ENCODE data around the gene NR1D2. TPM values are rescaled to one million over a fixed set of nuclear protein-coding genes. Genes with fewer than 3 reads are reported as not detected.

The NR1D2 gene
- total RNA-seq, 1 experiment from 2014 or later = 66.0 TPM

DNA sequence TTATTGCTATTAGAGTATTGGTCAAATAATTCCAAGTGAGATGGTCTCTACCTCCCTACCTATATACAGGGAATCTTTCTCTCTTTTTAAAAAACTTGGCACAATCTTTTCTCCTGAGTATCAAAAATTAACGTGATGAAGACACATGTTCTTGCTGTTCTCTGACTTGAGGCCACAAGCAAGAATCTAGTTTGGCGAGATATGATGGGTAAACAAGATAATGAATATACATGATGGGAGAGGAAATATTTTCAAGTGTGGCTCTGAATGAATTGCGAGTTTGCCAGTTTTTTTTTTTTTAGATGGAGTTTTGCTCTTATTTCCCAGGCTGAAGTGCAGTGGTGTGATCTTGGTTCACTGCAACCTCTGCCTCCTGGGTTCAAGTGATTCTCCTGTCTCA lies 11.6 kb downstream of the NR1D2 start:
- Histone ChIP-seq H3F3A (ENCODE audit: insufficient read depth, low read depth) (peaks cover 33% of the 10 kb centered on the region), H4K20me1 (ENCODE audit: insufficient read depth) (peaks cover 3% of the 10 kb centered on the region; the same call in 1 of the 2 replicates), H3K36me3 (ENCODE audit: low read depth) (peaks cover 35% of the 10 kb centered on the region), H3K4me3 (no peak overlapping the region), H3K9me2 (ENCODE audit: insufficient read depth) (no peaks in the 10 kb centered on the region), H3K9me3 (ENCODE audit: insufficient read depth, low read depth) (no peaks in the 10 kb centered on the region), H3K79me2 (ENCODE audit: low read depth) (peaks cover 85% of the 10 kb centered on the region), H3K4me2 (no peak overlapping the region; the same call in 1 of the 2 replicates), H3K4me1 (replicated peaks; ENCODE audit: insufficient read depth) (peaks cover 31% of the 10 kb centered on the region), H2AFZ (no peak overlapping the region), H3K27ac (peak overlapping the region; percentile 29; the same call in 1 of the 2 replicates), H3K27me3 (ENCODE audit: insufficient read depth, low read depth) (no peaks in the 10 kb centered on the region)
- DNase-seq = no peak
- intact Hi-C loops (cut with micrococcal nuclease; ENCODE audit: unreplicated experiment) = no loop called here
- no TSS peak for BruUV-seq (replicated peaks)
- ChIA-PET CTCF (no interaction called here), POLR2A (ENCODE audit: unreplicated experiment) (no interaction called here)
- no peak for TF ChIP-seq EZH2 (IDR thresholded peaks at IDR 0.05; ENCODE audit: low read depth)
- TF ChIP-seq, protein P1, sequence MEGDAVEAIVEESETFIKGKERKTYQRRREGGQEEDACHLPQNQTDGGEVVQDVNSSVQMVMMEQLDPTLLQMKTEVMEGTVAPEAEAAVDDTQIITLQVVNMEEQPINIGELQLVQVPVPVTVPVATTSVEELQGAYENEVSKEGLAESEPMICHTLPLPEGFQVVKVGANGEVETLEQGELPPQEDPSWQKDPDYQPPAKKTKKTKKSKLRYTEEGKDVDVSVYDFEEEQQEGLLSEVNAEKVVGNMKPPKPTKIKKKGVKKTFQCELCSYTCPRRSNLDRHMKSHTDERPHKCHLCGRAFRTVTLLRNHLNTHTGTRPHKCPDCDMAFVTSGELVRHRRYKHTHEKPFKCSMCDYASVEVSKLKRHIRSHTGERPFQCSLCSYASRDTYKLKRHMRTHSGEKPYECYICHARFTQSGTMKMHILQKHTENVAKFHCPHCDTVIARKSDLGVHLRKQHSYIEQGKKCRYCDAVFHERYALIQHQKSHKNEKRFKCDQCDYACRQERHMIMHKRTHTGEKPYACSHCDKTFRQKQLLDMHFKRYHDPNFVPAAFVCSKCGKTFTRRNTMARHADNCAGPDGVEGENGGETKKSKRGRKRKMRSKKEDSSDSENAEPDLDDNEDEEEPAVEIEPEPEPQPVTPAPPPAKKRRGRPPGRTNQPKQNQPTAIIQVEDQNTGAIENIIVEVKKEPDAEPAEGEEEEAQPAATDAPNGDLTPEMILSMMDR (conservative IDR thresholded peaks at IDR 0.05) = no peak

DNA sequence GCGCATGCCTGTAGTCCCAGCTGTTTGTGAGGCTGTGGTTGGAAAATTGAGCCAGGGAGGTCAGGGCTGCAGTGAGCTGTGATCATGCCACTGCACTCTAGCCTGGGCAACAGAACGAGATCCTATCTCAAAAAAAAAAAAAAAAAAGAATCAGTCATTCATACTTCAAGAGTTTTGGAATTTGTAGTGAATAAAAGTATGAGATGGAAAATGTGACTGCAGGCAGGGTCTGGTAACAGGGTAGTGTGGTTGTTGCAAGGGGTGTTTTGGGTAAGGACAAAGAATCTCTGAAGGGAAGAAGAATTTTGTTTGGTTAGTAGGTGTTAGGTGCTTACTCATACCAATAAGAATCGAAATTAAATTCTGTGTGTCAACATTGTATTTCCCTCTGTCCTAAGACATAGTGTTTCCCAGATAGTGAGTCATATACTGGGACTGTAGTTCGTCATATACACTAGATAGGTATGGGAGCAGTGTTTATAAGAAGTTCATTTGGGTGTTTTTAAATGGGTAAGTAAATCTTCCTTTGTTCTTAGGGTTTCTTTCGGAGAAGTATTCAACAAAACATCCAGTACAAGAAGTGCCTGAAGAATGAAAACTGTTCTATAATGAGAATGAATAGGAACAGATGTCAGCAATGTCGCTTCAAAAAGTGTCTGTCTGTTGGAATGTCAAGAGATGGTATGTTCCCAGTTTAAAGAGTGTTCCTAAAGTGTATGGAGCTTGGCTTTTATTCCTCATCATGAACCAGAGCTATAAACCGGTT lies 14.2 kb downstream of the NR1D2 start:
- H3K9me3 ChIP-seq (ENCODE audit: insufficient read depth, low read depth) = no peaks in the 10 kb centered on the region
- TF ChIP-seq, protein P1 (conservative IDR thresholded peaks at IDR 0.05) = no peak
- no peak for TF ChIP-seq EZH2 (IDR thresholded peaks at IDR 0.05; ENCODE audit: low read depth)
- peaks cover 49% of the 10 kb centered on the region for H3K4me1 ChIP-seq (replicated peaks; ENCODE audit: insufficient read depth)
- H2AFZ ChIP-seq = no peak overlapping the region
- peak overlapping the region; percentile 94 for H3K27ac ChIP-seq
- peak overlapping the region; percentile 50 for H3K4me2 ChIP-seq
- no peaks in the 10 kb centered on the region for H4K20me1 ChIP-seq (ENCODE audit: insufficient read depth)
- POLR2A ChIA-PET (ENCODE audit: unreplicated experiment) = interaction anchor here (0.6 to 1.0 kb wide), 4 partner anchors 13 to 860 kb away, joined by 3 to 5 read pairs (median 4); partner anchors contain the start of genes NKIRAS1 and RPL15
- CTCF ChIA-PET = no interaction called here
- DNase-seq = peak; percentile 65 to 97
- BruUV-seq (replicated peaks) = no TSS peak
- intact Hi-C loops (cut with micrococcal nuclease; ENCODE audit: unreplicated experiment) = loop anchor here (1.0 to 2.0 kb wide), 4 partner anchors 13 to 71 kb away; partner anchors contain the start of gene RPL15
- no peak overlapping the region for H3K4me3 ChIP-seq
- H3K27me3 ChIP-seq (ENCODE audit: insufficient read depth, low read depth) = no peaks in the 10 kb centered on the region
- peaks cover 81% of the 10 kb centered on the region for H3K79me2 ChIP-seq (ENCODE audit: low read depth)
- H3K9me2 ChIP-seq (ENCODE audit: insufficient read depth) = no peaks in the 10 kb centered on the region
- H3F3A ChIP-seq (ENCODE audit: insufficient read depth, low read depth) = peaks cover 54% of the 10 kb centered on the region
- peaks cover 57% of the 10 kb centered on the region for H3K36me3 ChIP-seq (ENCODE audit: low read depth)

DNA sequence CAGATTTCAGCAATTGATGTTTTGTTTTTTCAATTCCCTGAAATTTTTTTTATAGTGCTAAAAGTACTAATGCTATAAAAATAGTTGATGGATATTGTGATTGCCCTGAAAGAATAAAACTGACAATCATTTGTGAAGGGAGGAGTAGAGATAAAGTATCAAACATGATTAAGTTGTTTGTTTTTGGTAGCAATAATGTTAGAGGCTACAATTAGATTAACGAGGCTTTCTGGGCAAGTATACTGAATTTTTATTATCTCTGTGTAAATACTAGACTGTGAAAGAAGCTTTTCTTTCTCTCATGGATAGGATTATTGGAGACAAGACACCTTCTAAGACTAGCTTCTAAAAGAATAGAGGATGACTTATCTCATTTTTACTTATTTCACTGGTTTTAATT lies 15.6 kb downstream of the NR1D2 start:
- no peak overlapping the region for H3K27ac ChIP-seq
- no peaks in the 10 kb centered on the region for H4K20me1 ChIP-seq (ENCODE audit: insufficient read depth)

More for the DNA sequence above, 15.6 kb downstream of the NR1D2 start:
- Histone ChIP-seq H3K79me2 (ENCODE audit: low read depth) (peaks cover 79% of the 10 kb centered on the region), H3K4me3 (no peak overlapping the region), H3K4me1 (replicated peaks; ENCODE audit: insufficient read depth) (peaks cover 49% of the 10 kb centered on the region), H3K9me3 (ENCODE audit: insufficient read depth, low read depth) (no peaks in the 10 kb centered on the region), H3F3A (ENCODE audit: insufficient read depth, low read depth) (peaks cover 59% of the 10 kb centered on the region), H3K4me2 (no peak overlapping the region), H3K9me2 (ENCODE audit: insufficient read depth) (no peaks in the 10 kb centered on the region), H3K36me3 (ENCODE audit: low read depth) (peaks cover 57% of the 10 kb centered on the region), H2AFZ (no peak overlapping the region), H3K27me3 (ENCODE audit: insufficient read depth, low read depth) (no peaks in the 10 kb centered on the region)
- POLR2A ChIA-PET (ENCODE audit: unreplicated experiment) = no interaction called here
- intact Hi-C loops (cut with micrococcal nuclease; ENCODE audit: unreplicated experiment) = no loop called here
- DNase-seq = no peak
- no peak for TF ChIP-seq EZH2 (IDR thresholded peaks at IDR 0.05; ENCODE audit: low read depth)
- TF ChIP-seq, protein P1 (conservative IDR thresholded peaks at IDR 0.05) = no peak
- BruUV-seq (replicated peaks) = no TSS peak
- CTCF ChIA-PET = interaction anchor here (0.6 kb wide), 1 partner anchor 8 kb away, joined by 4 read pairs; no protein-coding TSS in a partner anchor
